Astrocyte (in vitro differentiated cells and primary cell): Measurements from ENCODE around the gene OVCH1.

ENCODE experiments used
- CTCF ChIP-seq: IDR thresholded peaks from 2 replicates; pipeline ENCODE4 v1.5.1; 2011; ENCODE audit warnings: low read depth, mild to moderate bottlenecking, inconsistent platforms, low read length, moderate library complexity; ENCODE audit not compliant: insufficient read depth
- EZH2 ChIP-seq: IDR thresholded peaks from 2 replicates; pipeline ENCODE4 v1.6.1; 2012; ENCODE audit warnings: mild to moderate bottlenecking, low read length, inconsistent platforms; ENCODE audit not compliant: insufficient read depth

DNA sequence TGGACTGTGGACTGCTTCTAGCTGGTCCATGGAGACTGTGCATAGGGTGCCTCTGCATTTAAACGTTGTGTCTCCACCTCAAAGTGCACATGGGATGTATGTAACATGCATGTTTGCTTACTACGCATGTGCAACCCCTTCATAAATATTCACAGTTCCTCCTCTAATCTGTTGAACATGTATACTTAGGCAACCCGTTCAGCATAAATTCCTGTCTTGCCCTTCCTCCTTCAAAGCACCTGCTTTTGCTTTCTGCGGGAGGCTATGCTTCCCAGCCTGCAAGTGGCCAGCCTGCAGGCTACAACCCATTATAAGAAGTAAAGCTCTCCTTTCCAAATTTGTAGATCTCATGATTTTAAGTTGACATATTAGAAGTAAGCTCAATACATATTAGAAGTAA is 33.0 kb upstream of the OVCH1 start:
- no peak for TF ChIP-seq CTCF
- TF ChIP-seq EZH2: no peak
